Measurements from ENCODE around the gene CEP126. TPM values are rescaled to one million over a fixed set of nuclear protein-coding genes. Genes with fewer than 3 reads are reported as not detected.
A peak's percentile ranks its signal among the peaks of the same experiment; 100 is the strongest.

CEP126 gene
- 10 to 100 TPM; 11.2 to 18.6 TPM for total RNA-seq
- 14.8 TPM for polyA plus RNA-seq (ENCODE audit: insufficient read depth, low read depth, low replicate concordance)
- long read RNA-seq, donor 1: 0 reads
- long read RNA-seq, donor 2: 0 reads

GRCh38 chr11:101914738-101915426 lies at the start of gene CEP126:
Gene CEP126, plus strand, starts transcription at chr11:101915010. Its CDS starts 275 bp downstream, at chr11:101915285.
- Histone ChIP-seq H3K27me3 (no peaks in the 10 kb centered on the region), H3K4me3 (peak within 1 kb of the TSS; percentile 71 to 75), H3K27ac (peak within 1 kb of the TSS; percentile 76 to 92), H3K4me1 (peaks cover 28% of the 10 kb centered on the region), H3K9me3 (no peaks in the 10 kb centered on the region), H3K36me3 (ENCODE audit: low read depth, missing control alignments) (no peaks in the 10 kb centered on the region)
- TF ChIP-seq CTCF (IDR thresholded peaks at IDR 0.05) (peak; percentile 23 to 38 (median 31)), POLR2A (IDR thresholded peaks at IDR 0.05) (no peak)
- peak; percentile 98 for DNase-seq
- intact Hi-C loops (cut with DNase I; ENCODE audit: low total_unique reads): no loop called here
- 0 to 1% methylated on average over 27 to 51 of the region's 56 CpGs for WGBS, 2 donors

- 80 to 93% methylated on average over 5 of the region's 5 CpGs for WGBS, 2 donors
- intact Hi-C loops (cut with DNase I; ENCODE audit: low total_unique reads): loop anchor here (10.0 kb wide), 1 partner anchor 138 kb away; no protein-coding TSS in a partner anchor
- H3K36me3 ChIP-seq (ENCODE audit: low read depth, missing control alignments): no peaks in the 10 kb centered on the region
- no peak overlapping the region for H3K4me3 ChIP-seq
- H3K4me1 ChIP-seq: peaks cover 9% of the 10 kb centered on the region
- no peak overlapping the region for H3K27ac ChIP-seq
- no peaks in the 10 kb centered on the region for H3K9me3 ChIP-seq
- TF ChIP-seq CTCF (IDR thresholded peaks at IDR 0.05): no peak
- TF ChIP-seq POLR2A (IDR thresholded peaks at IDR 0.05): no peak
- no peak for DNase-seq
- no peaks in the 10 kb centered on the region for H3K27me3 ChIP-seq
These were observed 48.0 kb upstream of the CEP126 start for GRCh38 chr11:101866619-101867491.

GRCh38 chr11:101867951-101868350 lies 46.9 kb upstream of the CEP126 start:
- TF ChIP-seq CTCF (IDR thresholded peaks at IDR 0.05) (no peak), POLR2A (IDR thresholded peaks at IDR 0.05) (no peak)
- Histone ChIP-seq H3K9me3 (no peaks in the 10 kb centered on the region), H3K4me1 (peaks cover 4% of the 10 kb centered on the region), H3K27me3 (no peaks in the 10 kb centered on the region), H3K27ac (no peak overlapping the region), H3K36me3 (ENCODE audit: low read depth, missing control alignments) (no peaks in the 10 kb centered on the region), H3K4me3 (no peak overlapping the region)
- DNase-seq: no peak
- 80 to 100% methylated on average over 2 of the region's 2 CpGs for WGBS, 2 donors
- intact Hi-C loops (cut with DNase I; ENCODE audit: low total_unique reads): loop anchor here (10.0 kb wide), 1 partner anchor 137 kb away; no protein-coding TSS in a partner anchor

- no peak for DNase-seq
- no peak overlapping the region for H3K27ac ChIP-seq
- WGBS, 2 donors: 94 to 96% methylated on average over 6 of the region's 6 CpGs
- no peaks in the 10 kb centered on the region for H3K4me1 ChIP-seq
- no peaks in the 10 kb centered on the region for H3K9me3 ChIP-seq
- no peak overlapping the region for H3K4me3 ChIP-seq
- H3K27me3 ChIP-seq: no peaks in the 10 kb centered on the region
- TF ChIP-seq CTCF (IDR thresholded peaks at IDR 0.05): no peak
- TF ChIP-seq POLR2A (IDR thresholded peaks at IDR 0.05): no peak
- H3K36me3 ChIP-seq (ENCODE audit: low read depth, missing control alignments): no peaks in the 10 kb centered on the region
- intact Hi-C loops (cut with DNase I; ENCODE audit: low total_unique reads): no loop called here
These were observed 44.3 kb upstream of the CEP126 start for GRCh38 chr11:101870510-101870909.

Data from testis (tissue), 5 donors.